NCI-H2107 treated with DMSO at 0.1 percent for 48 hours (cell line): ENCODE measurements around the gene JPH3.

ENCODE experiments used
- DNase-seq: peaks from one replicate; lab custom pipeline; 2025; ENCODE audit not compliant: unreplicated experiment; lab: John Stamatoyannopoulos, UW

Gene JPH3

DNA sequence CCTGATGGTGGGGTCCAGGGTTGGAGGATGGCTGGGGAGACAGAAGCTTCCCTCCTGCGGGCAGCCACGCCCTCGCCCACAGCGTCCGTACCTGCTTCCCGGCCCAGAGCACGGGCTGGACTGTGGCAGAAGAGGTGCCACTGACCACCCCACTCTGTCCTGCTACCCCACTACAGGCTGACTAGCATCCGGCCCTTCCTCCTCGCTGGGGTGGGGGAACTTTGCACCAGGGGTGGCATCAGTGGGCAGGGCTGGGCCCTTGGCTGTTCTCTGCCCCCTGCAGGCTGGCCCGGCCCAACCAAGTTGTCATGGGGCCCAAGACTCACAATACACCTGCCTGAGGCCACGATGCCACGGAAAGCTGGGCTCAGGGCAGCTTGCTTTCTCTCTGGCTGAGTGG is 90.4 kb downstream of the JPH3 start:
- DNase-seq = no peak

DNA sequence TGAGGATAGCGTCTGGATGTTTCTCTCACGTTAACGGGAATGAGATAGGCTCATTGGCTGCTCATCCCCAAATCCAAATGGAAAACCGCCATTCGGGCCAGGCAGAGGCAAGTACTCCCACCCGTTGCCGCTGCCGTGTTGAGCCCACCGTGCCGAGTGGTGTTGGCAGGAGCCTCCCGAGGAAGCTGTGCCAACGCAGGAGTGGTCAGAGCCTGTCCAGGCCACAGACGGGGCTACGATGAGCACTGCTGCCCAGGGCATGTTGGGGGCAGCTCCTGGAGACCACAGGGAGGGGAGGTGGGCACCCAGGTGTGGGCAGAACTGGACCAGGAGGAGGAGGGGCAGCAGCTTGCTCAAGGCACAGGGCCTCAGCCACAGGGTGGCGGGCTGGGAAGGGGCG is 91.5 kb downstream of the JPH3 start:
- DNase-seq = no peak

DNA sequence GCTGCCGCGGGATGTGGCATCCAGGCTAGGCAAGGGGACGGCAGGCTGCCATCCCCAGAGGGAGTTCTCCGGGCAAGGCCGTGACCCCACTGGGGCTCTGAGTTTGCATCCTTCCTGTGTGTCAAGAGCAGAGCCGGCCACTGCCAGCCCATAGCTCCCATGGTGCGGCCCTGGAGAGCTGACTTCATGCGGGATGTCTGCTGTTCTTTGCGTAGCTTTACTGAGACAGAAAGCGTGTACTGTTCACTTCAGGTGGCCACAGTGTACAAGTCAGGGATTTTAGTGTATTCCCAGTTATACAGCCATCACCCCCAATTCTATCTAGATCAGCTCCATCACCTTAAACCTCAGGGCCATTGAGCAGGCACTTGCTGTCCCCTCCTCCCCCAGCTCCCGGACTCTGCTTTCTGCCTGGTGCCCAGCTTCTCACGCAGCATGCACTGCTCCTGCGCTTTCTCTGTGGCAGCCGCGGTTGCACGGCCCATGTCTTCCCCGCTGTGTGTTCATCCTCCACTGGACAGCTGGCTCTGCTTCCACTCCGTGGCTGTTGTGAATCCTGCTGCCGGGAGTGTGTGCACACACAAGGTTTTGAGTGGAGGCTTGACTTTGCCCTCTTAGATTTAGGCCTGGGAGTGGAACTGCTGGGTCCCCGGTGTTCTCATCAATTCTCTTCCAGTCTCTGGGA is 92.3 kb downstream of the JPH3 start:
- DNase-seq = no peak

DNA sequence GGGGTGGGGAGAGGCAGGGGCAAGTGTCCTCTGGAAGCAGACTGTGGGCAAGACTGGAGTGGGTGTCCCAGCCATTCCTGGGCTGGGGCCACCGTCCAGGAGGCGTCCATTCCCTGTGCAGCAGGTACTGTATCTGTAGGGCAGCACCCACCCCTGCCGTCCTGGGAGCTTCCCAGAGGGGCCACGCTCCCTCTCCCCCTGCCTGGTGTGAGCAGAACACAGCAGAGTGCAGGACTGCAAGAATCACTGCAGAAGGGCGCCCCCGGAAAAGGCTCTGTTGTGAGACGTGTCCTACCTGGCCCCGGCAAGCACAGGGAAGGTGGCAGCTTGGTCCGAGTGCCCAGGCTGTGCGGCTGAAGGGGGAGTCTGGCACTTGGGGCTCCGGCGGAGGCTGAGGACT is 93.2 kb downstream of the JPH3 start:
- no peak for DNase-seq

DNA sequence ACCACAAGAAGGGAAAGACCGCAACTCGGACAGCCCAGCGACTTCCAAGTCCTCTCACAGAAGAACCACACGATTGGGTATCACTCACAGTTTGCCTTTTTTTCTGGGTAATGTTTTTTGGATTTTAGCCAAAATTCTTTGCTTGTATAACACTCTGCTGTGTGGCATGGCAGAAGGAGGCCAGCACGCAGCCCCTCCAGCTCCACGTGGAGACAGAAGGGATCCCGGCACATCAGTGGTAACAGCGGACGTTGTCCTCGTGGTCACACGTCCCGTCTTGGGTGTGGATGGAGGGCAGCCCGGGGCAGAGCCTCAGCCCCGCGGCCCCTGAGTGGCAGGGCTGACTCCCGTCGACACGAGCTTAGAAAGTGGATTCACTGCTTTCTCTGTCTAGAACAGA is 94.4 kb downstream of the JPH3 start:
- DNase-seq = no peak

DNA sequence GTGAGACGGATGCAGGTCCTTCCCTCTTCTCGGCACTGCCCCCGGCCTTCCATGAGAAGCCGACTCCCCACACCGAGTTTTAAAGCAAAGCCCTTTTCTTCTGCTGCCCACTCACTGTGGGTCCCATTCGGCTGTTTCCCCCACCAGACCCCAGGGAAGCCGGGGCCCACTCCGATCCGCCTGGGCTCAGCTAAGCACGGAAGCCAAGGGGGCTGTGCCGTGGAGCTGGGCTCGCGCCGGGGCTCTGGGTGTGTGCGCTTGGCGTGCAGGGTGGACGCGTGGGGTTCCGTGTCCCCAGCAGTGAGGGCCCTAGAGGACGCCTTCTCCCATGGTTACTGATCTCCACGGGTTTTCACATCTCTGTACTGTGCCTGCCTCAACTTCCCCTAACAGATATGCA is 94.9 kb downstream of the JPH3 start:
- no peak for DNase-seq

DNA sequence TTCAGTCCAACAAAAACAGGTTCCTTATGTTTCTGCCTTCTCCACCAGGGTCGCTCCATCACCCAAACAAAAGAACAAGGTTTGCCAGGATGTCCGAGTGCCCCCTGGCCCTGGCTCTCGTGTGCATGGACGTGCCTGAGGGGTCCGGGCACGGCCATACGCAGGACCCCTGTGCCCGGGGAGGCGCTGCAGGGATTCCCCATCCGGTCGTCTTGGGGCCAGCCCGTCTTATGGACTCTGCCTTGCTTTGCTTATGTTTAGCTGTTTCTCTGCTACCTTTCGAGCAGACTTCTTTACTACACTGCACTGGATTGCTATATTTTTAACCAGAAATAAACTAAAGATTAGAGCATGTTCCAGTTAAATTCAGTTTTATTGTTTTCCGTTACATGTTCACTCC is 95.5 kb downstream of the JPH3 start:
- no peak for DNase-seq

DNA sequence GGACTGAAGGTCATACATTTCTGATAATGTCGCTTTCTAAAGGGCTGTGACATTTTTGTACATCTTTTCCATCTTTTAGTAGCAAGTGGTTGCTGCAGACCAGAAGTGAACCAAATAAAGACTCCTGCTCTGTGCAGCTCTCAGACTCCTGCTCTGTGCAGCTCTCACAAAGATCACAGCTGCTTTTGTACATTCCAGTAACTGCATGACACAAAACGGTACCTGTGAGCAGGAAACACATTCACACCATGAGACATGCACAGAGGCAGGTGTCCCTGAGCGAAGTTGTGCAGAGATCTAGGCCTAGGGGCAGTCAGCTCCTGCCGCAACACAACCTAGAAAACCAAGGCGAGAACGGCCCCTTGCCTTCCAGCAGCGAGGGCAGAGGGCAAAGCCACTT is 95.9 kb downstream of the JPH3 start:
- DNase-seq = no peak

DNA sequence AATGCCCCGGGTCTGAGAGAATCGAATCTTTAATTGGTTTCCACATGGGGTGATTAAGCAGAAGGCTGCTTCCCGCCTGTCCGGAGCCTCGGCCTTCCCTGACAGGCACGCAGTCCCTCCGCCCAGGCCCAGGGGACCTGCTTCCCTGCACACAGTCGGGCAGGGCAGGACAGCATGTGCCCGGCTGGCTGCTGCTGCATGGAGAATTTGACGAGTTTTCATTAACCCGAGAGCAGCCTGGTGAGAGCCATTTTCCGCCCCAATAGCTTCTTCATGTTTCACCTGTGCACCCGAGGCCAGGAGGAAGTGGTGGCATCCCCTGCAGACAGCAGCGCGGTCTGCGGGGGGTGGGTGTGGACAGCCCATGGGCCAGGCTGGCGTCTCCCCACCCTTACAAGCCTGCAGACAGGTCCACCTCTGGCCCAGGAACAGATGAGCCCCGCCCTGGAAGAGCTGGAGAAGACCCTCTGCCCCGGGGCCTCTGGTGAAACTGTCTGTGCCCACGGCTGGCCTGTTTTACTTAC is 96.4 kb downstream of the JPH3 start:
- no peak for DNase-seq

DNA sequence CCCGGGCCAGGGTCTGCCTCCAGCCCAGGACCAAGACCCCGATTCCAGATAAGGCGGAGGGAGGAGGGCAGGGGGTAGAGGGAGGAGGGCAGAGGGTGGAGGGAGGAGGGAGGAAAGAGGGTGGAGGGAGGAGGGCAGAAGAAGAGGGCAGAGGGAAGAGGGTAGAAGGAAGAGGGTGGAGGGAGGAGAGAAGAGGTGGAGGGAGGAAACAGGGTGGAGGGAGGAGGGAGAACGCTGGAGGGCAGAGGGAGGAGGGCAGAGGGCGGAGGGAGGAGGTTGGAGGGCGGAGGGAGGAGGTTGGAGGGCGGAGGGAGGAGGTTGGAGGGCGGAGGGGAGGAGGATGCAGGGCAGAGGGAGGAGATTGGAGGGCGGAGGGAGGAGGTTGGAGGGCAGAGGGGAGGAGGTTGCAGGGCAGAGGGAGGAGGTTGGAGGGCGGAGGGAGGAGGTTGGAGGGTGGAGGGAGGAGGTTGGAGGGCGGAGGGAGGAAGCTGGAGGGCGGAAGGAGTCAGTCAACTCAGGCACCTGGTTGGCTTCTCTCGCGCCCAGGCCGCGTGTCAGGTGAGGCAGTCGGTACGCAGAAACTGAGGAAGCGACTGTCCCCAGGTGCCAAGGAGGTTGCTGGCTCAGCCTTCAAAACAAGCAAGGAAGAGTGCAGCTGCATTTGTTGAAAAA is 98.2 kb downstream of the JPH3 start:
- DNase-seq = no peak

DNA sequence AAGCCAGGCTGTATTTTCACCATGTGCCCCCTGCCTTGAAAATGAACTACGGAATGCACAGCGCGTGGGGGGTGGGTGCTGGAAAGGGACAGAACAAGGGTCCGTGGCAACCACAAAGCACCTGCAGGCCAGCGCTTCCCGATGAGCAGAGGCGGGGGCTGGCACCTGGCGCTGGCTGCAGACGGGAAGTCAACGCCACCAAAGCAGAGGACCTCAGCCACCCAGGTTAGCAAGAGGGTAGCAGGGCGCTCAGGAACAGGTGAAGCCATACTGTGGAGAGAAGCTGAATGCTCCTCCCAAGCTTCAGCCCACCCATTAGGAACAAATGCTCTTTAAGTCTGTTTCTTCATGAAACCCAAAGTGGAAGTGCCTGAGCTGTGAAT is 98.8 kb downstream of the JPH3 start:
- DNase-seq = peak; percentile 59

DNA sequence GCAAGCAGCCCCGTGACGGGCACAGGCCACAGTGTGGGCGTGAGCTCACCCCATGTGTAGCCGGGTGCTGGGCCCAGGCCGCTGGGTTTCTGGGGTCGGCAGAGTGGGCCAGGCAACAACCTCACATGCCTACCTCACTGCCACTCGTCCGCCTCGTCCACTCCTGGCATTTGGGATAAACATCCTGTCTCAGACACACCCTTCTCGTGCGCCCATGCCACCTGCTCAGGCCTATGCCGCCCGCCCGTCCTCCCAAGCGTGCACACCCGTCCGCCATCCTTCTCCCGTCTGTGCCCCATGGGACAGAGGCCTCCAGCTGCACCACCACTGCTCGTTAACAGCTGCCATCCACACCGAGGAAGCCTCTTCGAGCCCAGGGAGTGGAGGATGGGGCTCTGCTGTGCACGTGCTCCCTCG is 99.2 kb downstream of the JPH3 start:
- DNase-seq = peak; percentile 31

DNA sequence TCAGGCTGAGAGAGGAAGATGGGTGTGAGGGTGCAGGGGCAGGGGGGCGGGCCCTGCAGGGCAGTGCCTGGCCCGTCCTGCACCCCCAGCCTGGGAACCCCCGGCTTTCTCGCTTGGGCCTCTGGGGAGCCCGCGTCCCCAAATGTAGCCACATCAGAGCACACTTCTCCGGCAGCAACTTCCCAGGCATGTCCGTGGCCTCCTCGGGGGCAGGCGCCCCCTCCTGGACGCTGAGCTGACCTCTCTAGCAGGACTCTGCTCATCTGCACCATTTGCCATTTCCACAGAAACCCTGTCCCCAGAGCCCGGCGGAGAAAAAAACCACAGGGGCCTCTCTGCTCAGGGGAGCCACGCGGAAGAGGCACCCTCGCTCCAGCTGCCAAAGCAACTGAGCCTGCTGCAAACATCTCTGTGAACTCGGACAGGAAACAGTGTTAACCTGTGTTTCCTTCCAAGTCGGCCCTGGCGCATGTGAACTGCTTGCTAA is 100.1 kb downstream of the JPH3 start:
- DNase-seq = no peak

DNA sequence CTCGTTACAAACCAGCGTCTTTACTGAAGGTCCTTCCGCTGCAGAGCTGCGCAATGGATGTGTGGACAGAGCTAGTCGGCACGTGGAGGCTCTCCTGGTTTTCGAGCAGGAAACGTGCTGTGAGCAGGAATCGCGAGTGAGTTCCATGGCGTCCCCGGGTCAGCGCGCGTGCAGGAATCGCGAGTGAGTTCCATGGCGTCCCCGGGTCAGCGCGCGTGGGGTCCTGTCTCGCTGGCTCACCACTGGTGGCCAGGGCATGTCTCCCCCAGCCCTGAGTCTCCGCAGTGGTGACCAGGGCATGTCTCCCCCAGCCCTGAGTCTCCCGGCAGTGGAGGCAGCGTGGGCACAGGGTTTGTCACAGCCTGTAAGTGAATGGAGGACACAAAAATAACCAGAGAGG is 100.8 kb downstream of the JPH3 start:
- DNase-seq = no peak

DNA sequence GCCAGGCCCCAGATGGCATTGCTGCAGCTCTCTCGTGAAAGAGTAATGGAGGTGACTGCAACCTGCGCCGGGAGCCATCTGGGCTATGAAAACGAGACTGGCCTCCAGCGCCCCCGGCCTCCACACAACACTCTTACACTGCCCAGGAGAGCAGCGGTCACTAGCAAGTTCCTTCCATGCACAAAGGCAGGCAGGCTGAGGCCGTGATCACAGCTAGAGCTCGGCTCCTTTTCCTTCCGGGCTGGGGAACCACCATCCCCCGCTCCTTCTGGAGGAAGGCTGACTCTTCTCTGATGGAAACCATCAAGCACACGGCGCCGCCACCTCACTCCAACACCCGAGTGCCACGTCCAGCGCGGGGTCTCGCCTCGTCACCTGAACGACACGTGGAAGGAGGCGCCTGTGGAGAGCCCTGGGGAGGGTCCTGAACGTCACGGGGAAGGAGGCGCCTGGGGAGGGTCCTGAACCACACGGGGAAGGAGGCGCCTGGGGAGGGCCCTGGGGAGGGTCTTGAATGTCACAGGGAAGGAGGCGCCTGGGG is 101.6 kb downstream of the JPH3 start:
- DNase-seq = no peak

DNA sequence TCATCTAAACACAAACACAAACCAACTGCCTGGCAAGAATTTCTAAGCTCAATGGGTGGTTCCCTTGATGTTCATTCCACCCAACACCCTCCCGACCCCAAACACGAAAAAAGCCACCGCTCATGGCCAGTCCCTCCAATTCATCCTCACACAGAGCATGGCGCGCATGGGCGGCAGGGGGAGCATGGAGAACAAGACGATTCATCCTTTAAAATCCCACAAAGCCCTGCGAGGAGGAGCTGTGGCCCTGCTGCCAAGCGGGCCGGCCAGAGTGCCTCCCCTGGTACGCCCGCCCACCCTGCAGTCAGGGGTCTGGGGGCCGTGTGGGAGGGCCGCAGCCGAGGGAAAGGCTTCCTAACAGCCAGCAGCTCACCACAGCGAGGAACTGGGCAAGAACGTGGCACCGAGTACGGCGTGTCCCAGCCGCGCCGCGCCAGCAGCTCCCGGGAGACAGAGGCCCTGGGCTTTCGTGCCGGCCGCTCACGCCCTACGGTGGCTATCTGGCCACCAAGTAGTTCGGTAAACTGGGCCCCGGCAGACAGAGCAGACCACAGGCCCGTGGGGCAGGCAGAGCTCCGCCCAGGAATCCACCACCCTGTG is 102.5 kb downstream of the JPH3 start:
- no peak for DNase-seq

DNA sequence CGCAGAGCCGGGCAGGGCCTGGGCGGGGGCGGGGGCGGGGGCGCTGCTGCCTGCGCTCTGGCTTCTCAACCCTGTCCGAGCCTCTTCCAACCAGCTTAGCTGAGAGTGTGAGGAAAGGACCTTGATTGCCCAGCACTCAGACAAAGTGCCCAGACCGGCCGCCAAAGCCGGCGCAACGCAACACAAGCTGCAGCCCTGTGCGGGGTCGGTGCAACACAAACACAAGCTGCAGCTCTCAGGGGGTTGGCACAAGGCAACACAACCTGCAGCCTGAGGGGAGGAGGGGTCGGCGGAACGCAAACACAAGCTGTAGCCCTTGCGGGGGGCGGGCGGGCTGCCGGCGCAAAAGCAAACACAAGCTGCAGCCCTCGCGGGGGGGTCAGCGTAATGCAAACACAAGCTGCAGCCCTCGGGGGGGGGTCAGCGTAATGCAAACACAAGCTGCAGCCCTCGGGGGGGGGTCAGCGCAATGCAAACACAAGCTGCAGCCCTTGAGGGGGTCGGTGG is 103.5 kb downstream of the JPH3 start:
- peak; percentile 3 for DNase-seq

DNA sequence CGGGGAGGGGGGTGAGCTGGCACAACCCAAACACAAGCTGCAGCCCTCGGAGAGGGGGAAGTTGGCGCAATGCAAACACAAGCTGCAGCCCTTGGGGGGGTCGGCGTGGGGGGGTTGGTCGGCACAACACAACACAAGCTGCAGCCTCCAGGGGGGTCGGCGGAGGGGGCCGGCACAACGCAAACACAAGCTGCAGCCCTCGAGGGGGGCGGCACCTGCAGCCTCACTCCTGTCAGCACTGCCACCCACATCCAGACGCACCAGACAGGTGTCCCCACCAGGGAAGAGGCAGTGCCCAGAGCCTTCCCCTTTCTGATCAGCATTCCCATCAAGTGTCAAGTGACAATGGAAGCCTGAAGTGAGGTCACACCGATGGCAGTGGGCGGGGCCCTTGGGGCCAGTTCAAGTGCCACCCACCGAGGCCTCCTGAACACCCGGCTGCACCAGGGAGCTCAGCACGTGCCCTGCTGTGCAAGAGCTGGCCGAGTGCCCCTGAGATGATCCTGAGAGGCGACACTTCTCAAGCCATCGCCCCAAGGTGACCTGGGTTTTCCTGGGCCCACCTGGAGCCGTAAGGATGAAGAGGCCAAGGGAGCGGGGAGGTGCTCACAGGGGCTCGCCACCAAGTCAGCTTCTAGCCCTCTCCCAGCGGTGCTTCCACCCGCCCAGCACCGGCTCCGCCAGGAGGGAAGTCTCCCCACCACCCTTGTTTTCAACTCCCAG is 104.1 kb downstream of the JPH3 start:
- peak; percentile 85 for DNase-seq

DNA sequence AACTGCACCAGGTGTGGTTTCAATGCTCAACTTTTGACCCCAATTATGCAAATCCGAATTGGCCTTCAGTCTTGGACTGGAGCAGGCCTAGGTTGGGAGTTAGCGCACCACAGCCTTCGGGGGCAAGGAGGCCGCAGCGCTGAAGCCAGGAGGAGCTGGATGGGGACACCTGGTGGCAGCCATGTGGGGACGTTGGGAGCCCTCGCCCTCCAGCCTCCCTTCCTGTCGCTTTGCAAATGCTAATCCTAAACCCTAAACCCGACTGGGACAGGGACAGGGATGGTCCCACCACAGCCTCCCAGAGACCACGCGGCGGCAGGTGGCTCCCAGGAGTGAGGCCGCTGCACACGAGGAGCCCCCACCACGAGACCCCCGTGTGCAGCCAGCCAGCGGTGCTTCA is 104.8 kb downstream of the JPH3 start:
- no peak for DNase-seq

DNA sequence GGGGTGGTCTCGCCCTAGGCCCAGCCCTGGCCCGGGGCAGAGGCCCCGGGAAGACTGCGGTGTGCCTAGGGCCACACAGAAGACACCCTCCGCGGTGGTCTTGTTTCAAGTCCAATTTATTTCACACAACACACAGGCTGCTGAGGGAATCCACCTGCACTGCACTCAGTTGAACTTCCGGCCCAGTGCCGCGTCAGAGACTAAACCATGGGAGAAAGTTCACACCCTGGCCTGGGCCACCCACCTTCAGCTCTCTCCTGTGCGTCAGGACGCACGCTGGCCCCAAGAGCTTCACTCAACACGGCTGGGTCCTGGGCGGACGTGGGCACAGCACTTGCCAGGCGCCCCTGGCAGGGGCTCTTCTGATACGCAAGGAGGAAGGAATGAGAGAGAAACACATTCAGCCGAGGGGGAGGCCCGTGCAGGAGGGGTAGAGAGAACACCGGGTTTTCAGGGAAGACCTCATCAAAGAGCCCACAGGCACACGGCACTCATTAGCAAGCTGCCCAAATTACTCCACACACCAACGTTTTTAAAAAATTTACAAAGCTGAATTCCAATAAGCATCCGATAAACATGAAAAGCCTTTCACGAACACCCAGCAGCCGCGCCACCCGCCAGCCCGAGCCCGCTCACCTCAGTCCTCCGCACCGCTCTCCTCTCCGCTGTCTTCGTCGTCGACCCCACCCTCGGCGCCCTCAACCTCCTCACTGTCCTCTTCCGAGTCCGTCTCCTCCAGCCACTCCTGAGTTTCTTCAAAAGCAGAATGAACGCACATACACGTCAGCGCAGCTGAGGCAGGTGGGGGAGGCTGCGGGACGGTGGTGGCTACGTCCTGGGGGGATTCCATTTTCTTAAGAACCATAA is 105.6 kb downstream of the JPH3 start:
- no peak for DNase-seq
